Glutamatergic neuron (in vitro differentiated cells): Measurements from ENCODE around the gene OR8G1. TPM values are rescaled to one million over a fixed set of nuclear protein-coding genes. Genes with fewer than 3 reads are reported as not detected.

Experiments
- DNase-seq: peaks from one replicate; pipeline ENCODE4 v3.0.0; 2022
- H3K27ac Mint-ChIP-seq: one replicate; pipeline ENCODE4 v1.8.0; 2020; ENCODE audit warnings: mild to moderate bottlenecking, mixed read lengths, inconsistent platforms; ENCODE audit not compliant: unreplicated experiment
- H3K27me3 Mint-ChIP-seq: one replicate; pipeline ENCODE4 v1.8.0; 2020; ENCODE audit warnings: mild to moderate bottlenecking, moderate library complexity, mixed read lengths, inconsistent platforms; ENCODE audit not compliant: unreplicated experiment
- H3K36me3 Mint-ChIP-seq: one replicate; pipeline ENCODE4 v1.8.0; 2020; ENCODE audit warnings: mild to moderate bottlenecking, mixed read lengths, inconsistent platforms; ENCODE audit not compliant: unreplicated experiment
- H3K4me1 Mint-ChIP-seq: one replicate; pipeline ENCODE4 v1.8.0; 2020; ENCODE audit warnings: mild to moderate bottlenecking, low read depth, mixed read lengths, inconsistent platforms; ENCODE audit not compliant: unreplicated experiment
- H3K4me3 Mint-ChIP-seq: one replicate; pipeline ENCODE4 v1.8.0; 2020; ENCODE audit warnings: mild to moderate bottlenecking, mixed read lengths, inconsistent platforms; ENCODE audit not compliant: unreplicated experiment
- H3K9me3 Mint-ChIP-seq: one replicate; pipeline ENCODE4 v1.8.0; 2020; ENCODE audit warnings: mild to moderate bottlenecking, moderate library complexity, mixed read lengths, inconsistent platforms; ENCODE audit not compliant: unreplicated experiment
- total RNA-seq: library from RNA; stranded (reverse); fragmentation: NEBNext Ultra II Directional; extraction: Animal tissue kit (Norgen Biotek cat#: 25700); gene quantifications from one replicate; pipeline ENCODE4 v1.2.1, GENCODE V29; 2021; ENCODE audit not compliant: unreplicated experiment
- TF ChIP-seq, protein P1 (sequence below): fragments of 200-600 bp; sonication (generic); IDR thresholded peaks from one replicate; pipeline ENCODE4 v1.5.0; 2021; ENCODE audit not compliant: partially characterized antibody, unreplicated experiment

Gene OR8G1
- total RNA-seq, 1 donor from 2014 or later = not detected

- Mint-ChIP-seq H3K27ac (no peak overlapping the region), H3K36me3 (no peaks in the 10 kb centered on the region), H3K4me3 (no peak overlapping the region), H3K4me1 (no peaks in the 10 kb centered on the region), H3K9me3 (peaks cover 1% of the 10 kb centered on the region), H3K27me3 (no peaks in the 10 kb centered on the region)
- TF ChIP-seq, protein P1, sequence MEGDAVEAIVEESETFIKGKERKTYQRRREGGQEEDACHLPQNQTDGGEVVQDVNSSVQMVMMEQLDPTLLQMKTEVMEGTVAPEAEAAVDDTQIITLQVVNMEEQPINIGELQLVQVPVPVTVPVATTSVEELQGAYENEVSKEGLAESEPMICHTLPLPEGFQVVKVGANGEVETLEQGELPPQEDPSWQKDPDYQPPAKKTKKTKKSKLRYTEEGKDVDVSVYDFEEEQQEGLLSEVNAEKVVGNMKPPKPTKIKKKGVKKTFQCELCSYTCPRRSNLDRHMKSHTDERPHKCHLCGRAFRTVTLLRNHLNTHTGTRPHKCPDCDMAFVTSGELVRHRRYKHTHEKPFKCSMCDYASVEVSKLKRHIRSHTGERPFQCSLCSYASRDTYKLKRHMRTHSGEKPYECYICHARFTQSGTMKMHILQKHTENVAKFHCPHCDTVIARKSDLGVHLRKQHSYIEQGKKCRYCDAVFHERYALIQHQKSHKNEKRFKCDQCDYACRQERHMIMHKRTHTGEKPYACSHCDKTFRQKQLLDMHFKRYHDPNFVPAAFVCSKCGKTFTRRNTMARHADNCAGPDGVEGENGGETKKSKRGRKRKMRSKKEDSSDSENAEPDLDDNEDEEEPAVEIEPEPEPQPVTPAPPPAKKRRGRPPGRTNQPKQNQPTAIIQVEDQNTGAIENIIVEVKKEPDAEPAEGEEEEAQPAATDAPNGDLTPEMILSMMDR = no peak
- no peak for DNase-seq
These were observed 53.8 kb downstream of the OR8G1 start for GRCh38 chr11:124294687-124295086.

GRCh38 chr11:124296016-124296415 is 55.1 kb downstream of the OR8G1 start:
- DNase-seq = no peak
- Mint-ChIP-seq H3K36me3 (no peaks in the 10 kb centered on the region), H3K27ac (no peak overlapping the region), H3K4me3 (no peak overlapping the region), H3K9me3 (peaks cover 1% of the 10 kb centered on the region), H3K27me3 (no peaks in the 10 kb centered on the region), H3K4me1 (no peaks in the 10 kb centered on the region)
- TF ChIP-seq, protein P1 = no peak

GRCh38 chr11:124297921-124298320 is 57.0 kb downstream of the OR8G1 start:
- no peaks in the 10 kb centered on the region for H3K4me1 Mint-ChIP-seq
- TF ChIP-seq, protein P1 = no peak
- H3K4me3 Mint-ChIP-seq = no peak overlapping the region
- no peak overlapping the region for H3K27ac Mint-ChIP-seq
- peaks cover under 1% of the 10 kb centered on the region for H3K27me3 Mint-ChIP-seq
- no peaks in the 10 kb centered on the region for H3K9me3 Mint-ChIP-seq
- no peaks in the 10 kb centered on the region for H3K36me3 Mint-ChIP-seq
- no peak for DNase-seq

DNA sequence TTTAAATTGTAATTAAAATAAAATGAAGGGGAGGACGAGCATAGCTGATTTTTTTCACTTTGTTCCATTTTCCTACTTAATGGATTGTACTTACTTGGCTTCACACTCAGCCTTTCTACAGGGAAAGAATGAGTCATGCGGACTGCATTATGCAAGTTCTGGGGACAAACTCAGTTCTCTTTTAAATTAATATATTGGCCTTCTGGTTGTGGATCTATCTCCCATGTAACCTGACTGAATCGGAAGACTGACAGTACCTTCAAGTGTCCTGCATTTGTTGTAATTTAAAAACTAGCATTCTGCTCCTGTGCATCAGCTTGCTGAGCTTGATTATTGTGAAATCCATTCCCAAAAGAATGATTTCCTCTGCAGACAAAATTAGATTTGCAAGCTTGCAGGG is 60.7 kb downstream of the OR8G1 start:
- H3K27me3 Mint-ChIP-seq = peaks cover 2% of the 10 kb centered on the region
- H3K4me3 Mint-ChIP-seq = no peak overlapping the region
- no peaks in the 10 kb centered on the region for H3K4me1 Mint-ChIP-seq
- H3K27ac Mint-ChIP-seq = no peak overlapping the region
- H3K36me3 Mint-ChIP-seq = no peaks in the 10 kb centered on the region
- TF ChIP-seq, protein P1 = no peak
- H3K9me3 Mint-ChIP-seq = no peaks in the 10 kb centered on the region
- DNase-seq = no peak

GRCh38 chr11:124302347-124303125 is 61.6 kb downstream of the OR8G1 start:
- no peaks in the 10 kb centered on the region for H3K4me1 Mint-ChIP-seq
- no peak overlapping the region for H3K4me3 Mint-ChIP-seq
- no peaks in the 10 kb centered on the region for H3K36me3 Mint-ChIP-seq
- DNase-seq = no peak
- no peak overlapping the region for H3K27ac Mint-ChIP-seq
- no peaks in the 10 kb centered on the region for H3K9me3 Mint-ChIP-seq
- H3K27me3 Mint-ChIP-seq = peaks cover 2% of the 10 kb centered on the region
- TF ChIP-seq, protein P1 = no peak
